Body of pancreas (tissue), 4 donors: ENCODE data around the gene LHCGR. TPM values are rescaled to one million over a fixed set of nuclear protein-coding genes. Genes with fewer than 3 reads are reported as not detected.
A peak's percentile ranks its signal among the peaks of the same experiment; 100 is the strongest.

Source experiments
- ATAC-seq: fragments of 150-250 bp; one replicate; pipeline ENCODE4 v1.9.1; 2016
- DNase-seq, 4 donors: peaks; one replicate each; pipeline ENCODE4 v3.0.0-alpha.2; 2019
- H3K27ac ChIP-seq, 4 donors: fragments of 200-600 bp; sonication (generic); 1 replicate in 3 of 4; 2 replicates in 1 of 4; pipeline versions ENCODE4 v1.5.1 to v1.6.1; 2016 to 2019; ENCODE audit warnings: mild to moderate bottlenecking in 1 of 4, mixed read lengths in 1 of 4, moderate library complexity in 1 of 4
- H3K27me3 ChIP-seq, 2 donors: fragments of 200-600 bp; sonication (generic); one replicate each; pipeline ENCODE4 v1.6.0; 2016; ENCODE audit warnings: mild to moderate bottlenecking in 1 of 2
- H3K36me3 ChIP-seq, 2 donors: fragments of 200-600 bp; sonication (generic); replicated peaks in 1 of 2; 2 replicates each; pipeline ENCODE4 v1.5.1; 2016; ENCODE audit warnings: low read depth in 2 of 2; ENCODE audit not compliant: insufficient read depth in 1 of 2
- H3K4me1 ChIP-seq: fragments of 200-600 bp; sonication (generic); one replicate; pipeline ENCODE4 v1.6.0; 2016
- H3K4me3 ChIP-seq, 2 donors: fragments of 200-600 bp; sonication (generic); 1 replicate in 1 of 2; 2 replicates in 1 of 2; pipeline ENCODE4 v1.5.1; 2016 to 2019
- H3K9me3 ChIP-seq, 3 donors: fragments of 200-600 bp; sonication (generic); 1 replicate in 2 of 3; 2 replicates in 1 of 3; pipeline ENCODE4 v1.5.1; 2016
- CTCF ChIP-seq, 7 experiments: fragments of 450-650 bp in 4 of 7; fragments of 200-600 bp in 3 of 7; sonication (generic) in 3 of 7; IDR thresholded peaks; one replicate each; pipeline ENCODE4 v1.5.1; 2016 to 2019; ENCODE audit warnings: antibody characterized with exemption in 7 of 7
- POLR2A ChIP-seq, 3 donors: fragments of 450-650 bp; IDR thresholded peaks; one replicate each; pipeline ENCODE4 v1.6.1; 2016; ENCODE audit warnings: antibody characterized with exemption in 3 of 3, mild to moderate bottlenecking in 2 of 3
- WGBS, 2 donors: methylation state at CpG; one replicate each; pipeline ENCODE4 v1.1.5; 2017; 5-methylcytosine and 5-hydroxymethylcytosine counted together
- intact Hi-C: fragments of 100-400 bp; cut with DNase I; formaldehyde crosslinking; loops from one replicate; pipeline ENCODE4 v1.15.1; 2023
- total RNA-seq, 2 donors: library from RNA; depleted of rRNA; stranded (reverse); fragments of >200 nt; gene quantifications; one replicate each; pipeline ENCODE4 v1.1.0, GENCODE V29; 2016

The LHCGR gene
- total RNA-seq, 2 donors from 2014 or later: not detected

GRCh38 chr2:48719480-48720177 is 35.9 kb downstream of the LHCGR start:
- TF ChIP-seq CTCF (IDR thresholded peaks at IDR 0.05) (no peak), POLR2A (IDR thresholded peaks at IDR 0.05) (no peak)
- intact Hi-C loops: no loop called here

GRCh38 chr2:48717846-48718245 is 37.7 kb downstream of the LHCGR start:
- Histone ChIP-seq H3K27ac (no peak overlapping the region), H3K9me3 (no peaks in the 10 kb centered on the region), H3K27me3 (no peaks in the 10 kb centered on the region), H3K4me1 (no peaks in the 10 kb centered on the region), H3K36me3 (no peaks in the 10 kb centered on the region), H3K4me3 (no peak overlapping the region)
- TF ChIP-seq CTCF (IDR thresholded peaks at IDR 0.05) (no peak), POLR2A (IDR thresholded peaks at IDR 0.05) (no peak)
- WGBS, 2 donors: 51 to 62% methylated on average over 3 of the region's 3 CpGs
- DNase-seq: no peak
- ATAC-seq: no peak
- intact Hi-C loops: no loop called here

More at GRCh38 chr2:48719480-48720177, 35.9 kb downstream of the LHCGR start:
- no peak overlapping the region for H3K27ac ChIP-seq
- 22% methylated on average over 3 of the region's 3 CpGs for WGBS, 2 donors
- H3K4me1 ChIP-seq: no peaks in the 10 kb centered on the region
- no peak overlapping the region for H3K4me3 ChIP-seq
- H3K9me3 ChIP-seq: no peaks in the 10 kb centered on the region
- H3K36me3 ChIP-seq: no peaks in the 10 kb centered on the region
- H3K27me3 ChIP-seq: no peaks in the 10 kb centered on the region
- DNase-seq (no peak), ATAC-seq (no peak)

- TF ChIP-seq POLR2A (IDR thresholded peaks at IDR 0.05): no peak
- TF ChIP-seq CTCF (IDR thresholded peaks at IDR 0.05): no peak
- Histone ChIP-seq H3K27me3 (no peaks in the 10 kb centered on the region), H3K9me3 (no peaks in the 10 kb centered on the region), H3K27ac (no peak overlapping the region), H3K36me3 (no peaks in the 10 kb centered on the region), H3K4me3 (no peak overlapping the region), H3K4me1 (no peaks in the 10 kb centered on the region)
- DNase-seq: no peak
- intact Hi-C loops: no loop called here
- 46 to 70% methylated on average over 1 of the region's 1 CpG for WGBS, 2 donors
- no peak for ATAC-seq
These were observed 39.6 kb downstream of the LHCGR start for GRCh38 chr2:48715956-48716355.

- no peaks in the 10 kb centered on the region for H3K4me1 ChIP-seq
- H3K27me3 ChIP-seq: no peaks in the 10 kb centered on the region
- intact Hi-C loops: no loop called here
- no peak overlapping the region for H3K27ac ChIP-seq
- H3K4me3 ChIP-seq: no peak overlapping the region
- WGBS, 2 donors: 41 to 53% methylated on average over 7 of the region's 7 CpGs
- no peaks in the 10 kb centered on the region for H3K36me3 ChIP-seq
- DNase-seq (peak in 1 of 4 donors; percentile 9), ATAC-seq (no peak)
- no peaks in the 10 kb centered on the region for H3K9me3 ChIP-seq
- TF ChIP-seq POLR2A (IDR thresholded peaks at IDR 0.05) (no peak), CTCF (IDR thresholded peaks at IDR 0.05) (no peak)
These were observed 40.3 kb downstream of the LHCGR start for GRCh38 chr2:48715042-48715899.
